ENCODE data around the gene HTR7.

Gene HTR7

DNA sequence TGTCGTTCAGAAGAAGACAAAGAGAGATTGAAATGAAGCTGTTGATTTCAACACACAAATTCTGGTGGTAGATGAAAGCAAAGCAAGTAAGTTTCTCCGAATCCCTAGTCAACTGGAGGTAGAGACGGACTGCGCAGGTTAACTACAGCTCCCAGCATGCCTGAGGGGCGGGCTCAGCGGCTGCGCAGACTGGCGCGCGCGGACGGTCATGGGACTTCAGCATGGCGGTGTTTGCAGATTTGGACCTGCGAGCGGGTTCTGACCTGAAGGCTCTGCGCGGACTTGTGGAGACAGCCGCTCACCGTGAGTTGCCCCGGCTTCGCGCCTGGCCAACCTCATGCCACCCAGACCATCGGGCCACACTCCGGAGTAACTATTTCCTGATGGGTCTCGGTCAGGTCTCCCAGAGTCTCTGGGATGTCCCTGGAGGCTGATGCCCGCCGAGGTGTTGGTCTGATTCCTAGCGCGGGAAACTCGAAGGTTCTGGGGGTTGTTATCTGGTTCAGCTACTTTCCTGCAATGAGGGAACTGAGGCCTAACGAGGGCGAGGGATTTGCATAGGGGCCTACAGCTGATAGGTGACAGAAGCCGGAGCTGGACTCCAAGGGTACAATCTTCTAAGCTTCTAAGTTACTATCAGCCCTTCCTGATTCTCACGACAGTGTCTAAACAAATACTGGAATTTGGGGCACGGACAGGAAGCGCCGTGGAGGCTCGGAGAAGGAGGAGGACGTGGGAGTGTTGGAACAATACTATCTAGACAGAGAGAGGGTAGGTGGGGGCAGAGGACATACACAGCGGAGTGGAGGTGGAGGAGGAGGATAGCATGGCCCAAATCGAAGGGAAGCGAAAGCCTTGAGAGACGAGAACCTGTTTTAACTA, 14.2 kb upstream of the HTR7 start, which contains the start of gene RPP30:
Gene RPP30, plus strand, starts transcription at position 209 of the 882 bp plus-strand sequence. Its CDS starts 13 bp downstream, at position 222.
- DNase-seq (ENCODE audit: low read depth): peak; percentile 45
- TF ChIP-seq CTCF (IDR thresholded peaks at IDR 0.05; ENCODE audit: low read depth, low read length, missing control alignments): no peak
- H3K4me3 ChIP-seq (ENCODE audit: low read depth, low read length): peak within 1 kb of the TSS; percentile 88

DNA sequence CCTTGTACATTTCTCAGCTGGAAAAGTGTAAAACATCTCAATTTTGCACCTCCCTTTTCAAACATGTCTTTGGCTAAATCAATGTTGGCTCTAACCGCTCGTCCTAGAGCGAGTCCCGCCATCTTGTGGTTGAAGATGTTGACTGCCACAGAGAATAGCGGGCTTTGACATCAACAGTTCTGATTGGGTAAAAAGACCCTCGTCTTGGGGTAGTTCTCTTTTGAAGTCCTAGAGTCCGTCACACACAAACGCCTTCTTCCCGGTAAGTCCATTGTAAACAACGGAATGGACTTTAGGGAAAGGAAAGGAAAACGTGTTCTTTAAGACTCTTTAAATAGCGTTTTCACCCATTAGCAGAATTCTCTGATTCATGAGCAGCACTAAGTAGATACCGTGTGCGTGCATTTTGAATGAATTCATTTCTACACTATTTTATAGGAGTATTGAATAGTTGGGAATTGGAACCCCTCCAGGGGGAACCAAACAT, 13.5 kb upstream of the HTR7 start:
- DNase-seq (ENCODE audit: low read depth): peak; percentile 49
- peak; percentile 53 for TF ChIP-seq CTCF (IDR thresholded peaks at IDR 0.05; ENCODE audit: low read depth, low read length, missing control alignments)
- H3K4me3 ChIP-seq (ENCODE audit: low read depth, low read length): peak overlapping the region; percentile 88

DNA sequence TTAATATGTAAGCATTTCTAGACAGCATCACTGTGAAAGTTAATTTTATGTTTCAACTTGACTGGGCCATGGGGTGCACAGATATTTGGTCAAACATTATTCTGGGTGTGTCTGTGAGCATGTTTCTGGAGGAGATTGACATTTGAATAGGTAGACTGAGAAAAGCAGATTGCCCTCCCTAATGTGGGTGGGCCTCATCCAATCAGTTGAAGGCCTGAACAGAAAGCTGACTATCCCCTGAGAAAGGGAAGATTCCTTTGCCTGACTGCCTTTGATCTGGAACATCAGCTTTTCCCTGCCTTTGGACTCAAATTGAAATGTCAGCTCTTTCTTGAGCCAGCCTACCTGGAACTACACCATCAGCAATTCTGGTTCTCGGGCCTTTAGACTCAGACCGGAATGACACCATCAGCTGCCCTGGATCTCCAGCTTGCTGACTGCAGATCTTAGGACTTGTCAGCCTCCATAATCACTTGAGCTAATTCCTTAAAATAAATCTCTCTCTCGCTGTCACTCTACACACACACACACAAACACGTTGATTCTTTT, 8.3 kb upstream of the HTR7 start:
- TF ChIP-seq CTCF (IDR thresholded peaks at IDR 0.05; ENCODE audit: low read depth, low read length, missing control alignments): no peak
- H3K4me3 ChIP-seq (ENCODE audit: low read depth, low read length): no peak overlapping the region
- no peak for DNase-seq (ENCODE audit: low read depth)

GRCh38 chr10:90865401-90865800, 7.6 kb upstream of the HTR7 start:
- peak; percentile 28 for TF ChIP-seq CTCF (IDR thresholded peaks at IDR 0.05; ENCODE audit: low read depth, low read length, missing control alignments)
- no peak for DNase-seq (ENCODE audit: low read depth)
- no peak overlapping the region for H3K4me3 ChIP-seq (ENCODE audit: low read depth, low read length)

- no peak for DNase-seq (ENCODE audit: low read depth)
- peak; percentile 51 for TF ChIP-seq CTCF (IDR thresholded peaks at IDR 0.05; ENCODE audit: low read depth, low read length, missing control alignments)
- no peak overlapping the region for H3K4me3 ChIP-seq (ENCODE audit: low read depth, low read length)
Measured at GRCh38 chr10:90862908-90863514, 5.2 kb upstream of the HTR7 start.

DNA sequence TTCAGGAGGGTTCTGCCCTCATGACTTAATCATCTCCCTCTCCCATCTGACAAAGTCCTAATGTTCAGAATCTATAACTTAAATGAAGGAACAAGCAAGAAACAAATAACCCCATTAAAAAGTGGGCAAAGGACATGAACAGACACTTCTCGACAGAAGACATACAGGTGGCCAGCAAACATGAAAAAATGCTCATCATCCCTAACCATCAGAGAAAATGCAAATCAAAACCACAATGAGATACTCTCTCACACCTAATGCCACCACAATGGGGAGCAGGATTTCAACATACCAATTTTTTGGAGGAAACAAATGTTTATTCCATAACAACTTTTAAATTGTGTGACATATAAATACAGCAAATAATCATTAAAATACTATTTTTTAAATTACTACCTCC, 3.0 kb upstream of the HTR7 start:
- DNase-seq (ENCODE audit: low read depth): no peak
- no peak overlapping the region for H3K4me3 ChIP-seq (ENCODE audit: low read depth, low read length)
- TF ChIP-seq CTCF (IDR thresholded peaks at IDR 0.05; ENCODE audit: low read depth, low read length, missing control alignments): no peak
